SK-N-SH (cell line): ENCODE data around the gene CABP1. TPM values are rescaled to one million over a fixed set of nuclear protein-coding genes. Genes with fewer than 3 reads are reported as not detected.

Experiments used
- CTCF ChIA-PET: fragments of 300-600, 350-600 bp; formaldehyde crosslinking; extraction: SDS; loops from one replicate; lab custom pipeline; 2021; lab: Yijun Ruan, JAX
- POLR2A ChIA-PET: fragments of 350-600 bp; sonication (Branson Sonifier 250); formaldehyde crosslinking; extraction: SDS; loops from one replicate; lab custom pipeline; 2020; ENCODE audit warnings: antibody characterized with exemption, inconsistent platforms; lab: Yijun Ruan, JAX
- DNase-seq: peaks from one replicate; pipeline ENCODE4 v3.0.0; 2012
- H2AFZ ChIP-seq: fragments of 200-600 bp; sonication (generic); 2 replicates; pipeline ENCODE4 v1.8.1; 2016; ENCODE audit warnings: antibody characterized with exemption, mild to moderate bottlenecking, low read depth
- H3F3A ChIP-seq: fragments of 200-600 bp; sonication (generic); replicated peaks from 2 replicates; pipeline ENCODE3; 2016; ENCODE audit warnings: antibody characterized with exemption, mild to moderate bottlenecking; ENCODE audit not compliant: insufficient read depth
- H3K27ac ChIP-seq, 2 experiments: fragments of 200-500 bp in 1 of 2; fragments of 200-600 bp in 1 of 2; sonication (Bioruptor generic) in 1 of 2; sonication (generic), shearing (Covaris generic) in 1 of 2; 2 replicates each; pipeline versions ENCODE4 v1.5.1 to v1.6.1; 2014 to 2016; ENCODE audit warnings: low read depth in 2 of 2, inconsistent platforms in 1 of 2, low read length in 1 of 2, mild to moderate bottlenecking in 1 of 2, mixed read lengths in 1 of 2
- H3K27me3 ChIP-seq: fragments of 200-600 bp; sonication (generic), shearing (Covaris generic); 2 replicates; pipeline ENCODE4 v1.6.1; 2016; ENCODE audit warnings: mixed run types; ENCODE audit not compliant: insufficient read depth
- H3K36me3 ChIP-seq, 2 experiments: fragments of 200-500 bp in 1 of 2; fragments of 200-600 bp in 1 of 2; sonication (Bioruptor generic) in 1 of 2; sonication (generic) in 1 of 2; replicated peaks in 1 of 2; 2 replicates each; pipeline versions ENCODE3 to v1.5.1; 2014 to 2016; ENCODE audit warnings: low read length in 1 of 2, mild to moderate bottlenecking in 1 of 2; ENCODE audit not compliant: insufficient read depth in 2 of 2, control insufficient read depth in 1 of 2
- H3K4me1 ChIP-seq, 2 experiments: fragments of 200-500 bp in 1 of 2; fragments of 200-600 bp in 1 of 2; sonication (Bioruptor generic) in 1 of 2; sonication (generic), shearing (Covaris generic) in 1 of 2; 2 replicates each; pipeline versions ENCODE4 v1.5.1 to v1.6.1; 2014 to 2016; ENCODE audit warnings: low read depth in 1 of 2, low read length in 1 of 2, mixed run types in 1 of 2; ENCODE audit not compliant: insufficient read depth in 2 of 2, control insufficient read depth in 1 of 2
- H3K4me2 ChIP-seq: fragments of 200-600 bp; sonication (generic), shearing (Covaris generic); 2 replicates; pipeline ENCODE4 v1.6.1; 2017; ENCODE audit warnings: mixed run types
- H3K4me3 ChIP-seq, 2 experiments: fragments of 200-500 bp in 1 of 2; fragments of 200-600 bp in 1 of 2; sonication (Bioruptor generic) in 1 of 2; sonication (generic), shearing (Covaris generic) in 1 of 2; 2 replicates each; pipeline versions ENCODE4 v1.5.1 to v1.8.1; 2014 to 2016; ENCODE audit warnings: low read depth in 2 of 2, inconsistent platforms in 1 of 2, low read length in 1 of 2, mild to moderate bottlenecking in 1 of 2, mixed read lengths in 1 of 2, moderate library complexity in 1 of 2
- H3K79me2 ChIP-seq: fragments of 200-600 bp; sonication (generic); 2 replicates; pipeline ENCODE4 v1.8.1; 2017; ENCODE audit warnings: mild to moderate bottlenecking; ENCODE audit not compliant: insufficient read depth
- H3K9ac ChIP-seq: fragments of 200-600 bp; sonication (generic); 2 replicates; pipeline ENCODE4 v1.6.1; 2017; ENCODE audit warnings: mixed run types
- H3K9me2 ChIP-seq: fragments of 200-600 bp; sonication (generic); 2 replicates; pipeline ENCODE4 v1.6.1; 2017; ENCODE audit warnings: mixed run types
- H3K9me3 ChIP-seq: fragments of 200-600 bp; sonication (generic); 2 replicates; pipeline ENCODE4 v1.6.1; 2017; ENCODE audit warnings: mixed run types, mild to moderate bottlenecking, moderate library complexity
- H4K20me1 ChIP-seq: fragments of 200-600 bp; sonication (generic); 2 replicates; pipeline ENCODE4 v1.6.1; 2017; ENCODE audit warnings: mild to moderate bottlenecking, mixed run types; ENCODE audit not compliant: insufficient read depth
- CHD2 ChIP-seq: fragments of 150-350 bp; IDR thresholded peaks from 2 replicates; pipeline ENCODE4 v1.6.1; 2018; ENCODE audit warnings: low read length; ENCODE audit not compliant: partially characterized antibody
- EP300 ChIP-seq, 2 experiments: IDR thresholded peaks; 2 replicates each; pipeline versions ENCODE4 v1.4.0 to v1.6.1; 2012; ENCODE audit warnings: borderline replicate concordance in 1 of 2, low read depth in 1 of 2, low read length in 1 of 2
- FOXM1 ChIP-seq: IDR thresholded peaks from 2 replicates; pipeline ENCODE4 v1.4.0; 2012; ENCODE audit warnings: low read depth, mild to moderate bottlenecking
- IRF3 ChIP-seq: fragments of 150-350 bp; IDR thresholded peaks from 2 replicates; pipeline ENCODE4 v1.6.1; 2016; ENCODE audit warnings: mild to moderate bottlenecking, low read depth, low read length
- NRF1 ChIP-seq: IDR thresholded peaks from 2 replicates; pipeline ENCODE4 v1.6.1; 2012; ENCODE audit warnings: low read depth, mild to moderate bottlenecking, low read length
- REST ChIP-seq: IDR thresholded peaks from 2 replicates; pipeline ENCODE4 v1.6.1; 2012; ENCODE audit warnings: mild to moderate bottlenecking, low read depth, low read length, moderate library complexity
- TEAD4 ChIP-seq: IDR thresholded peaks from 2 replicates; pipeline ENCODE4 v1.4.0; 2012; ENCODE audit warnings: mild to moderate bottlenecking, borderline replicate concordance; ENCODE audit not compliant: insufficient read depth
- YY1 ChIP-seq: IDR thresholded peaks from 2 replicates; pipeline ENCODE4 v1.4.0; 2012; ENCODE audit warnings: low read depth, mild to moderate bottlenecking
- whole genome bisulfite sequencing: methylation state at CpG from one replicate; pipeline ENCODE4 v1.1.6; 2017; ENCODE audit warnings: low lambda C conversion rate; 5-methylcytosine and 5-hydroxymethylcytosine counted together
- polyA plus RNA-seq, 3 experiments: library from polyadenylated mRNA; depleted of rRNA; stranded (reverse); fragments of >200 nt; gene quantifications; 2 replicates each; pipeline ENCODE4 v1.2.3, GENCODE V29; 2012

CABP1 gene
- polyA plus RNA-seq, 1 of the 3 experiments (the other 2 are of a cell fraction): 0.08 TPM

- TF ChIP-seq REST (no peak), IRF3 (no peak), YY1 (no peak), TEAD4 (no peak)
Observed at GRCh38 chr12:120650233-120650690, 9.8 kb downstream of the CABP1 start (continued).

- Histone ChIP-seq H3K9me2 (no peaks in the 10 kb centered on the region), H3F3A (peaks cover 4% of the 10 kb centered on the region), H2AFZ (no peak overlapping the region), H3K27me3 (no peaks in the 10 kb centered on the region), H3K4me3 (no peak overlapping the region), H3K36me3 (no peaks in the 10 kb centered on the region), H3K79me2 (no peaks in the 10 kb centered on the region), H3K27ac (no peak overlapping the region), H3K4me2 (no peak overlapping the region), H4K20me1 (no peaks in the 10 kb centered on the region), H3K4me1 (peaks cover 0 to 14% of the 10 kb centered on the region in 2 experiments; a peak in 1 of 4 replicates), H3K9me3 (no peaks in the 10 kb centered on the region), H3K9ac (no peak overlapping the region)
- TF ChIP-seq FOXM1 (no peak), EP300 (IDR thresholded peaks at IDR 0.05; ENCODE audit: borderline replicate concordance in 1 of 2, low read depth in 1 of 2, low read length in 1 of 2) (no peak), CHD2 (no peak), TEAD4 (no peak), NRF1 (no peak)
- no peak for DNase-seq
- WGBS: 78% methylated on average over 5 of the region's 5 CpGs
- CTCF ChIA-PET: interaction anchor here (0.7 to 8.0 kb wide), 6 partner anchors 18 to 458 kb away, joined by 3 to 94 read pairs (median 4); partner anchors contain the start of gene POP5
- POLR2A ChIA-PET: interaction anchor here (1.1 kb wide), 1 partner anchor 17 kb away, joined by 3 read pairs; no protein-coding TSS in a partner anchor
Observed at GRCh38 chr12:120651821-120652220, 11.4 kb downstream of the CABP1 start.
